Thyroid gland (tissue), 4 donors: Measurements from ENCODE around the gene LRRC8A. TPM values are rescaled to one million over a fixed set of nuclear protein-coding genes. Genes with fewer than 3 reads are reported as not detected.

Source experiments
- DNase-seq, 2 donors: peaks; one replicate each; pipeline ENCODE4 v3.0.0-alpha.2; 2019
- H3K27ac ChIP-seq, 3 donors: fragments of 200-600 bp; sonication (generic); 1 replicate in 2 of 3; 2 replicates in 1 of 3; pipeline ENCODE4 v1.5.1; 2016 to 2019; ENCODE audit warnings: mild to moderate bottlenecking in 1 of 3, moderate library complexity in 1 of 3
- H3K27me3 ChIP-seq: fragments of 200-600 bp; sonication (generic); one replicate; pipeline ENCODE4 v1.5.1; 2019
- H3K36me3 ChIP-seq, 2 donors: fragments of 200-600 bp; sonication (generic); one replicate each; pipeline ENCODE4 v1.5.1; 2016 to 2019
- H3K4me1 ChIP-seq, 2 donors: fragments of 200-600 bp; sonication (generic); one replicate each; pipeline ENCODE4 v1.5.1; 2017 to 2019
- H3K4me3 ChIP-seq, 3 donors: fragments of 200-600 bp; sonication (generic); replicated peaks in 1 of 3; 1 replicate in 2 of 3; 2 replicates in 1 of 3; pipeline ENCODE4 v1.5.1; 2016; ENCODE audit warnings: mild to moderate bottlenecking in 1 of 3
- H3K9me3 ChIP-seq: fragments of 200-600 bp; sonication (generic); one replicate; pipeline ENCODE4 v1.5.1; 2017
- POLR2A ChIP-seq, 2 donors: fragments of 450-650 bp; IDR thresholded peaks; one replicate each; pipeline ENCODE4 v1.6.1; 2017; ENCODE audit warnings: antibody characterized with exemption in 2 of 2, mild to moderate bottlenecking in 2 of 2, moderate library complexity in 1 of 2
- WGBS, 2 donors: methylation state at CpG; one replicate each; pipeline ENCODE4 v1.1.5; 2017; 5-methylcytosine and 5-hydroxymethylcytosine counted together
- intact Hi-C: fragments of 100-400 bp; cut with DNase I; formaldehyde crosslinking; loops from one replicate; pipeline ENCODE4 v1.15.1; 2023
- total RNA-seq, 4 donors: library from RNA; depleted of rRNA; stranded (reverse); fragments of >200 nt; gene quantifications; one replicate each; pipeline ENCODE4 v1.2.3, GENCODE V29; 2016
- TF ChIP-seq, protein P1 (sequence below), 6 experiments: fragments of 200-600 bp in 3 of 6; fragments of 450-650 bp in 3 of 6; sonication (generic) in 3 of 6; IDR thresholded peaks; one replicate each; pipeline ENCODE4 v1.5.1; 2016 to 2019; ENCODE audit warnings: antibody characterized with exemption in 6 of 6, mild to moderate bottlenecking in 2 of 6, inconsistent platforms in 1 of 6, moderate library complexity in 1 of 6

The LRRC8A gene
- total RNA-seq, 4 donors from 2014 or later: 56.3 to 65.6 (median 61.5) TPM

- 90 to 91% methylated on average over 4 of the region's 4 CpGs for whole genome bisulfite sequencing, 2 donors
- peaks cover 0 to 3% of the 10 kb centered on the region in 2 donors for H3K36me3 ChIP-seq
- peaks cover 0 to 5% of the 10 kb centered on the region in 2 donors for H3K4me1 ChIP-seq
- DNase-seq: no peak
- no peaks in the 10 kb centered on the region for H3K9me3 ChIP-seq
- TF ChIP-seq, protein P1, sequence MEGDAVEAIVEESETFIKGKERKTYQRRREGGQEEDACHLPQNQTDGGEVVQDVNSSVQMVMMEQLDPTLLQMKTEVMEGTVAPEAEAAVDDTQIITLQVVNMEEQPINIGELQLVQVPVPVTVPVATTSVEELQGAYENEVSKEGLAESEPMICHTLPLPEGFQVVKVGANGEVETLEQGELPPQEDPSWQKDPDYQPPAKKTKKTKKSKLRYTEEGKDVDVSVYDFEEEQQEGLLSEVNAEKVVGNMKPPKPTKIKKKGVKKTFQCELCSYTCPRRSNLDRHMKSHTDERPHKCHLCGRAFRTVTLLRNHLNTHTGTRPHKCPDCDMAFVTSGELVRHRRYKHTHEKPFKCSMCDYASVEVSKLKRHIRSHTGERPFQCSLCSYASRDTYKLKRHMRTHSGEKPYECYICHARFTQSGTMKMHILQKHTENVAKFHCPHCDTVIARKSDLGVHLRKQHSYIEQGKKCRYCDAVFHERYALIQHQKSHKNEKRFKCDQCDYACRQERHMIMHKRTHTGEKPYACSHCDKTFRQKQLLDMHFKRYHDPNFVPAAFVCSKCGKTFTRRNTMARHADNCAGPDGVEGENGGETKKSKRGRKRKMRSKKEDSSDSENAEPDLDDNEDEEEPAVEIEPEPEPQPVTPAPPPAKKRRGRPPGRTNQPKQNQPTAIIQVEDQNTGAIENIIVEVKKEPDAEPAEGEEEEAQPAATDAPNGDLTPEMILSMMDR (IDR thresholded peaks at IDR 0.05): no peak
- no peak for TF ChIP-seq POLR2A (IDR thresholded peaks at IDR 0.05)
- H3K4me3 ChIP-seq: no peak overlapping the region
- no peaks in the 10 kb centered on the region for H3K27me3 ChIP-seq
- H3K27ac ChIP-seq: no peak overlapping the region
- intact Hi-C loops: loop anchor here (2.0 kb wide), 1 partner anchor 77 kb away; no protein-coding TSS in a partner anchor
Measured at GRCh38 chr9:128929560-128929959, 47.6 kb downstream of the LRRC8A start.

GRCh38 chr9:128933731-128934130 lies 51.8 kb downstream of the LRRC8A start:
- H3K36me3 ChIP-seq: peaks cover 0 to 6% of the 10 kb centered on the region in 2 donors
- H3K27me3 ChIP-seq: no peaks in the 10 kb centered on the region
- H3K4me3 ChIP-seq: no peak overlapping the region
- H3K4me1 ChIP-seq: no peaks in the 10 kb centered on the region
- no peaks in the 10 kb centered on the region for H3K9me3 ChIP-seq
- H3K27ac ChIP-seq: no peak overlapping the region
- WGBS, 2 donors: 87 to 92% methylated on average over 5 of the region's 5 CpGs
- no peak for DNase-seq
- intact Hi-C loops: no loop called here
- TF ChIP-seq, protein P1 (IDR thresholded peaks at IDR 0.05): no peak
- no peak for TF ChIP-seq POLR2A (IDR thresholded peaks at IDR 0.05)

GRCh38 chr9:128936171-128936865 lies 54.4 kb downstream of the LRRC8A start:
- no peak overlapping the region for H3K4me3 ChIP-seq
- peaks cover 0 to 9% of the 10 kb centered on the region in 2 donors for H3K4me1 ChIP-seq
- H3K27me3 ChIP-seq: no peaks in the 10 kb centered on the region
- TF ChIP-seq, protein P1 (IDR thresholded peaks at IDR 0.05): no peak
- TF ChIP-seq POLR2A (IDR thresholded peaks at IDR 0.05): no peak
- H3K9me3 ChIP-seq: no peaks in the 10 kb centered on the region
- H3K36me3 ChIP-seq: peaks cover 0 to 6% of the 10 kb centered on the region in 2 donors
- no peak for DNase-seq
- WGBS, 2 donors: 91 to 92% methylated on average over 10 to 11 of the region's 11 CpGs
- intact Hi-C loops: no loop called here
- H3K27ac ChIP-seq: no peak overlapping the region

DNA sequence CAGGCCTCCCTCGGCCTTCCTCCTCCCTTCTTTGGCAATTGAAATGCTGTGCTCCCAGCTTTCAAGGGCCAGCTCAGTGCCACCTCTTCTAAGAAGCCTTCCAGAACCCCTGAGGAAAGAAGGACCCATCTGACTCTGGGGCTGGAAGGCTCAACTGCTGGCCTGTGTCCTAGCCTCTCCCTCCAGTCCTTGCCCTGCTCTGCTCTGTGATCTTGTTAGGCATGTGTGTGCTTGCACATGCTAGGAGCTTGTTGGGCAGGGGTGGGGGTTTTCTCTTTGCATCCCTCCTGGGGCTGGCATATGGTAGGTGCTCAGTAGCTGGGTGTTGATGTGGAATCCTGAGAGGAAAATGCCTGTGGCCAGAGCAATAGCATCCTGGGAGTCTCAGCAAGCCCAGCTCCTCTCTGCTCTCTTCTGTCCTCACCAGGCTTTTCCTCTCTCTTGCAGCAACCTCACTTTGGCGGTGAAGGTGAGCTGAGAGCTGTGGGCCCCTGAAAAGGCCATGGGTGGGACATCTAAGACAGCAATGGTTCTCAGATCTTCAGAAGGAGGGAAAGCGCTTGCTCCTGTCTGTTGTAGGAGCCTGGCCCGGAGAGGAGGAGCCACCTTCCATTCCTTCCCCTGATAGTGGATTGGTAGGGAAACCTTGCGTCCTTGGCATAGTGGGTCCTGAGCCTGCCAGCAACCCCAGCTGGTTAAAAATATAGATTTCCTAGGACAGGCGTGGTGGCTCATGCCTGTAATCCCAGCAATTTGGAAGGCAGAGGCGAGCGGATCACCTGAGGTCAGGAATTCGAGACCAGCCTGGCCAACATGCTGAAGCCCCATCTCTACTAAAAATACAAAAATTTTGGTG lies 55.6 kb downstream of the LRRC8A start:
- Histone ChIP-seq H3K27ac (no peak overlapping the region), H3K36me3 (peaks cover 0 to 6% of the 10 kb centered on the region in 2 donors), H3K4me3 (no peak overlapping the region), H3K4me1 (peaks cover 0 to 13% of the 10 kb centered on the region in 2 donors), H3K9me3 (no peaks in the 10 kb centered on the region), H3K27me3 (no peaks in the 10 kb centered on the region)
- TF ChIP-seq POLR2A (IDR thresholded peaks at IDR 0.05): no peak
- TF ChIP-seq, protein P1 (IDR thresholded peaks at IDR 0.05): no peak
- no peak for DNase-seq
- intact Hi-C loops: no loop called here
- WGBS, 2 donors: 97 to 98% methylated on average over 7 to 9 of the region's 9 CpGs
